Neural cell (in vitro differentiated cells): ENCODE measurements around the gene ABCA2. TPM values are rescaled to one million over a fixed set of nuclear protein-coding genes. Genes with fewer than 3 reads are reported as not detected.

Experiments used
- H2AFZ ChIP-seq: fragments of 200-600, 300-800 bp; sonication (generic), shearing (Covaris generic); 2 replicates; pipeline ENCODE4 v1.6.0; 2014; ENCODE audit warnings: low read depth, mild to moderate bottlenecking, antibody characterized with exemption, low read length, moderate library complexity
- H3F3A ChIP-seq: fragments of 200-600 bp; shearing (Covaris generic); 2 replicates; pipeline ENCODE4 v1.6.1; 2016; ENCODE audit warnings: mild to moderate bottlenecking, moderate library complexity, mixed read lengths, antibody characterized with exemption, low read length; ENCODE audit not compliant: insufficient read depth, poor library complexity, severe bottlenecking
- H3K27ac ChIP-seq: fragments of 200-600, 300-800 bp; sonication (generic), shearing (Covaris generic); 2 replicates; pipeline ENCODE4 v1.5.1; 2014; ENCODE audit warnings: mild to moderate bottlenecking, low read length, moderate library complexity
- H3K27me3 ChIP-seq: fragments of 300-800, 200-600 bp; sonication (generic), shearing (Covaris generic); 2 replicates; pipeline ENCODE4 v1.6.0; 2014; ENCODE audit warnings: mild to moderate bottlenecking, low read depth, low read length, moderate library complexity; ENCODE audit not compliant: insufficient read depth
- H3K36me3 ChIP-seq: fragments of 300-800, 200-600 bp; sonication (generic), shearing (Covaris generic); 2 replicates; pipeline ENCODE4 v1.5.1; 2014; ENCODE audit warnings: mild to moderate bottlenecking, antibody characterized with exemption, low read length, moderate library complexity; ENCODE audit not compliant: insufficient read depth
- H3K4me2 ChIP-seq: fragments of 300-800, 200-600 bp; sonication (generic), shearing (Covaris generic); 2 replicates; pipeline ENCODE4 v1.6.0; 2014; ENCODE audit warnings: mild to moderate bottlenecking, low read length
- H3K4me3 ChIP-seq: fragments of 300-800, 200-600 bp; sonication (generic), shearing (Covaris generic); 2 replicates; pipeline ENCODE4 v1.5.1; 2014; ENCODE audit warnings: mild to moderate bottlenecking, low read length, moderate library complexity
- H3K79me2 ChIP-seq: fragments of 200-600 bp; shearing (Covaris generic); replicated peaks from 2 replicates; pipeline ENCODE4 v1.6.0; 2014; ENCODE audit warnings: mild to moderate bottlenecking, low read length, moderate library complexity; ENCODE audit not compliant: insufficient read depth
- H3K9ac ChIP-seq: fragments of 300-800, 200-600 bp; sonication (generic), shearing (Covaris generic); 2 replicates; pipeline ENCODE4 v1.6.1; 2016; ENCODE audit warnings: mild to moderate bottlenecking, low read length, mixed read lengths
- H3K9me2 ChIP-seq: fragments of 200-600 bp; shearing (Covaris generic); 2 replicates; pipeline ENCODE4 v1.6.1; 2016; ENCODE audit warnings: mild to moderate bottlenecking, low read length, mixed read lengths; ENCODE audit not compliant: insufficient read depth
- H3K9me3 ChIP-seq: fragments of 200-600, 300-800 bp; sonication (generic), shearing (Covaris generic); 2 replicates; pipeline ENCODE4 v1.6.1; 2016; ENCODE audit warnings: mild to moderate bottlenecking, mixed run types, low read length, moderate library complexity, mixed read lengths
- H4K20me1 ChIP-seq: fragments of 200-600 bp; shearing (Covaris generic); 2 replicates; pipeline ENCODE4 v1.6.1; 2016; ENCODE audit warnings: mild to moderate bottlenecking, mixed run types; ENCODE audit not compliant: insufficient read depth
- CTCF ChIP-seq: fragments of 450-650 bp; IDR thresholded peaks from 2 replicates; pipeline ENCODE4 v1.5.1; 2014; ENCODE audit warnings: antibody characterized with exemption, mild to moderate bottlenecking, moderate library complexity; ENCODE audit not compliant: poor library complexity, severe bottlenecking
- EP300 ChIP-seq: fragments of 450-650 bp; conservative IDR thresholded peaks from 2 replicates; pipeline ENCODE4 v1.6.1; 2014; ENCODE audit warnings: antibody characterized with exemption, mild to moderate bottlenecking, moderate library complexity; ENCODE audit not compliant: poor library complexity, severe bottlenecking
- EZH2 ChIP-seq: fragments of 200-600, 300-800 bp; shearing (Covaris generic), sonication (generic); IDR thresholded peaks from 2 replicates; pipeline ENCODE4 v1.6.1; 2014; ENCODE audit warnings: antibody characterized with exemption, low read length, borderline replicate concordance, mild to moderate bottlenecking; ENCODE audit not compliant: insufficient read depth, poor library complexity, severe bottlenecking
- MXI1 ChIP-seq: fragments of 450-650 bp; conservative IDR thresholded peaks from 2 replicates; pipeline ENCODE4 v1.6.1; 2014; ENCODE audit warnings: antibody characterized with exemption, mild to moderate bottlenecking; ENCODE audit not compliant: poor library complexity, severe bottlenecking
- POLR2AphosphoS5 ChIP-seq: IDR thresholded peaks from 2 replicates; pipeline ENCODE4 v1.6.1; 2012
- RAD21 ChIP-seq: fragments of 450-650 bp; conservative IDR thresholded peaks from 2 replicates; pipeline ENCODE4 v1.6.1; 2014; ENCODE audit warnings: antibody characterized with exemption, mild to moderate bottlenecking, moderate library complexity
- REST ChIP-seq: IDR thresholded peaks from 2 replicates; pipeline ENCODE4 v1.6.1; 2012; ENCODE audit warnings: borderline replicate concordance
- SMC3 ChIP-seq: fragments of 450-650 bp; conservative IDR thresholded peaks from 2 replicates; pipeline ENCODE4 v1.6.1; 2014; ENCODE audit warnings: antibody characterized with exemption, mild to moderate bottlenecking, moderate library complexity; ENCODE audit not compliant: poor library complexity
- TAF1 ChIP-seq: IDR thresholded peaks from 2 replicates; pipeline ENCODE4 v1.6.1; 2012; ENCODE audit warnings: low read depth
- polyA plus RNA-seq: library from polyadenylated mRNA; depleted of rRNA; stranded (reverse); fragments of >200 nt; gene quantifications from 2 replicates; pipeline ENCODE4 v1.2.3, GENCODE V29; 2014

Gene ABCA2
- polyA plus RNA-seq, 1 donor from 2014 or later: 30.6 TPM

GRCh38 chr9:137030006-137030405, 2.0 kb upstream of the ABCA2 start:
- Histone ChIP-seq H3K9ac (no peak overlapping the region), H3K27ac (no peak overlapping the region)

More at GRCh38 chr9:137030006-137030405, 2.0 kb upstream of the ABCA2 start:
- Histone ChIP-seq H3K4me2 (no peak overlapping the region), H3K36me3 (no peaks in the 10 kb centered on the region), H3K9me2 (no peaks in the 10 kb centered on the region), H3F3A (no peaks in the 10 kb centered on the region), H4K20me1 (no peaks in the 10 kb centered on the region), H3K27me3 (no peaks in the 10 kb centered on the region), H3K9me3 (no peaks in the 10 kb centered on the region), H2AFZ (no peak overlapping the region), H3K79me2 (peaks cover 5% of the 10 kb centered on the region), H3K4me3 (no peak overlapping the region)
- TF ChIP-seq TAF1 (no peak), MXI1 (no peak), EP300 (no peak), REST (no peak), POLR2AphosphoS5 (no peak), SMC3 (no peak), CTCF (no peak), RAD21 (no peak), EZH2 (no peak)
